NCI-H2081 treated with DMSO at 0.1 percent for 48 hours (cell line): ENCODE measurements around the gene RUNX2.
"Not testable (repeated sequence)": the region's sequence is repeated elsewhere in the genome, so short reads cannot be mapped to it uniquely, and the experiment has no call there.

Source experiments
- DNase-seq: peaks from one replicate; lab custom pipeline; 2025; lab: John Stamatoyannopoulos, UW

Gene RUNX2

DNA sequence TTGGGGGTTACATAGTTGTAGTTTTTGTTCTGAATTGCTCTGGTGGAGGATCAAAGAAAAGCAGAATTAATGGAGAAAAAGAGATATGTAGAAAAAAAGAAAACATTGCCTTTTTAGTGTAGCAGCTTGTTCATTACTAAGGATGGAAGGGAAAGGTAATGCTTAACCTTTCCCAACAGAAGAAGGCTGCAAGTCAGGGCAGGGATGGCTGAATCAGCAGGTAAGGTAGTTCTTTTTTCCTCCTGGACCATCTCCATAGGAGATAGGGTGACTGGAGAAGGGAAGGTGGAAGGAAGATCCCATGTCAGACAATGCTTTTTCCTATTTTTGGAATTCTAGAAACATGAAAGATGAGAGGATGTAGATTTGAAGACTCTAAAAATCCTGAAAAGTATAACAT lies 129.0 kb downstream of the RUNX2 start:
- no peak for DNase-seq

GRCh38 chr6:45458672-45459071 lies 130.5 kb downstream of the RUNX2 start:
- DNase-seq: no peak

GRCh38 chr6:45460166-45460565 lies 132.0 kb downstream of the RUNX2 start:
- DNase-seq: no peak

DNA sequence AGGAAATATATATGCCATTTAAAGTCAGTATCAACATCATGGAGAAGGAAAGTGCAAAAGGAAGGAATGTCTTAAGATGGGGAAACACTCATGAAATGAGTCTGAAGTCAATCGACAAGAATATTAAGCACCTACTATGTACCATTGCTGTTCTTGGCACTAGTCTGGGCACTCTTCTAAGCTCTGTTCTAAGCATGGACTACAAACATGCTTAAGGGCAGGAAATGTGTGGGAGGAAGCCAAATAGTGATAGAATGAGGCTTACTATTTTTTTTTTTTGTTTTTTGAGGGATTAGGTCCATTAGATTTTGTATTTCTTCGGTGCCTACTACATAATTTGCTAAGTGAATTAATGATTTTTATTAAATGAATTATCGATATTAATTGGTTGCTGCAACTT lies 133.4 kb downstream of the RUNX2 start:
- no peak for DNase-seq

- no peak for DNase-seq
Measured at GRCh38 chr6:45462190-45463134, 134.3 kb downstream of the RUNX2 start.

DNA sequence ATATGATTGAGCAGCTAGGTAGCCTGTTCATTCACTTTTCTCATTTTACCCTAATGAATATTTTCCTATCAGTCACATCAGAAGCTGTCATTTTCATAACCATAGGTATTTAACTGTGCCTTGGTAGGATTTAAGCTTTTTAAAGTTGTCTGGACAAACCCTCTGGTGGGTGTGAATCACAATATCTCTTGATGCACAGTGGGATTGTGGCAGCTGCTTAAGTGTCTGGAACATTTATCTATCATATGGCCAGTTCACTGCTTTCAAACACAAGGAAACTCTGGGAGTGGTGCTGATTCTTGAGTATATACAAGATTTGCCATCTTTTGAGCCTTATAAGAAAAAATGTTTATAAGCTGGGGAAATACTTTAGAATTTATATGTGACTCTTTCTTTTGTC lies 136.6 kb downstream of the RUNX2 start:
- DNase-seq: no peak

DNA sequence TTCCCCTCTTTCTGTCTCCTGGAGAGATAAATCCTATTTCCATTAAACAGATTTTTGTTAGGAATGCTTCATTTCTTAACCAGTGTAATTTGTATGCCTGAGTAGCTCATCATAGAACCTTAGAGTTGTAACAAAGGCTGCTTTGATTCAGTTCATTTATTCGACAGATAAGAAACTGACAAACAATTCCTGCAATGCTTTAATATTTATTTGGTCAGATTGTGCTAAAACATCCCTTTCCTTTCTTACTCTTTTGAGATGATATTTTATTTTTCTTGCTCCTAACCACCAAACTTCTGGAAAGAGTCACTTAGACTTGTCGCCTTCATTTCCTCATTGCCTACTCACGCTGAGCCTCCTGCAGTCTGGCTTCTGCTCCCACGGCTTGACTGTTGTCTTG lies 138.6 kb downstream of the RUNX2 start:
- no peak for DNase-seq

GRCh38 chr6:45467417-45467816 lies 139.3 kb downstream of the RUNX2 start:
- DNase-seq: not testable (repeated sequence)

- no peak for DNase-seq
Measured at GRCh38 chr6:45467853-45468252, 139.7 kb downstream of the RUNX2 start.

GRCh38 chr6:45469663-45470062 lies 141.5 kb downstream of the RUNX2 start:
- DNase-seq: no peak

GRCh38 chr6:45470131-45470738 lies 142.1 kb downstream of the RUNX2 start:
- DNase-seq: no peak

- no peak for DNase-seq
Measured at GRCh38 chr6:45472382-45472781, 144.3 kb downstream of the RUNX2 start.

GRCh38 chr6:45473121-45473993 lies 145.2 kb downstream of the RUNX2 start:
- no peak for DNase-seq

GRCh38 chr6:45474376-45474775 lies 146.2 kb downstream of the RUNX2 start:
- no peak for DNase-seq

DNA sequence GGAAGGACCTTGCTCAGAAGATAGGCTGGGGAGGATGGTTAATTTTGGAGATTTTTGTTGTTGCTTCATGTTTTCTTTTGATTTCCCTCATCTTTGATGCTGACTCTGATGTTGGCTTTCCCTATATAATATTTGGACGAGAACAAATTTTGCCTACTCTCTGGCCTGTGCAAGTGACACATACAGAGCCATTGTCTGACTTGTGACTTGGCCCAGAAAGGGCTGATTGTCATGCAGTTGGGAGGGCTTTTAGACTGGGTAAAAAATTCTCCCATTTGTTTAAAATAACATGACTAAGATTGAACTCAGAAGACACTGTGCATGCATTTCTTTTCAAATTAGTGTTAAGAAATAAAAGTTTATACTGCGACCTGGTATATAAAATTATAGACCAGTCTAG lies 148.2 kb downstream of the RUNX2 start:
- DNase-seq: no peak

- no peak for DNase-seq
Measured at GRCh38 chr6:45477278-45477677, 149.1 kb downstream of the RUNX2 start.

GRCh38 chr6:45477790-45478189 lies 149.7 kb downstream of the RUNX2 start:
- DNase-seq: no peak

DNA sequence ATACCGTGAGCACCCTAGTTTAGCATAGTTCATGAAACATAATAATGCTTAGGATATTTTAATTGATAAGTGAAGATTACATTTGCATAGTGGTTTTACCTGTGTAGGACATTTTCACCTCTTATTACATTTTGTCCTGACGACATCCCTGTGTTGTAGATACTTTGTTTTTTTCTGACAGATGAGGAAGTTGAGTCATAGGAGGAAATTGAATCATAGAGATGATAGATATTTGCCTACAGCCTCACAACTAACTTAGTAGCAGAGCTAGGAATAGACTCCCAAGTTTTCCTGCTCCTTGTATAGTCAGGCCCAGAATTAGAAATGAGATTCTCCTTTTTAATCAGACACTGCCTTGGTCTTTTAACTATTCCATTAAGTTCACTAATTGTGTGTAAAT lies 150.1 kb downstream of the RUNX2 start:
- no peak for DNase-seq

DNA sequence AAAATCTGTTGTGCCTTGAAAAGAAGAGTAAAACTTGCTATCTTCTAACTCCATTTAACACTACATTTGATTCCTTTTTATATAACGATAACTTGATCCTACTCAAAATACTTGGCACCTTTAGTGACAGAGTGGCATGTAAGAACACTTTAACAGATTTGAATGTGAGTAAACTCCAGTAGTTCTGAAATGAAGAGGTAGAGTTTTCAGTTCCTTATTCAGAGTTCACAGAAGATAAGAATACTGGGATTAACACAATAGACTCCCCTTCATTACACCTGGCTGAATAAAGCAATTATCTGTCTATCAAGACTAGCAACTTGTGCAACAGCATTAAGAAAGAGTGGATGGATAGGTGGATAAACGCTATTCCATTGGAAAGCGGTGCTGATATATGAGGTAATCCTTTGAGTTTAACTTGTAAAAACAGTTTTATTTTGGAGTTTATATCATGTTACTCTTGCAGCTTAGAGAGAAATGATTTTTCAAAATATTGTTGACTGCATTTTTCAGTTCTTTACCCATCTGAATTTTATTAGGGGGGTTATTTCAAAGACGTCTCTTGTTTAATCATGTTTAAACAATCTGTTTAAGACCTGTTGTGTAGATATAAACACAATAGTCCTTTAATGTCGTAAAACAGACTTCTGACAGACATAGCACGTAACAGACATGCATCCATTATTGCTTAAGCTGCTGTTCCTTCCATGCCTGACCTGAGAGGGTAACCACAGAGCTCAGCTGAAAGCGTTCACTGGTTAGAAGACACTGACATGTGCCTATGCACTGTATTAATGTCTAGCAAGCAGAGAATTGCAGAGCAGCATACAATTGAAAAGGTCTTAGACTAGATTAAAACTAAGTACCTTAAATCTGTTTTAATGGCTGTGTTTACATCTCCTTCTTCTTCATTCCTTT lies 152.0 kb downstream of the RUNX2 start:
- no peak for DNase-seq

DNA sequence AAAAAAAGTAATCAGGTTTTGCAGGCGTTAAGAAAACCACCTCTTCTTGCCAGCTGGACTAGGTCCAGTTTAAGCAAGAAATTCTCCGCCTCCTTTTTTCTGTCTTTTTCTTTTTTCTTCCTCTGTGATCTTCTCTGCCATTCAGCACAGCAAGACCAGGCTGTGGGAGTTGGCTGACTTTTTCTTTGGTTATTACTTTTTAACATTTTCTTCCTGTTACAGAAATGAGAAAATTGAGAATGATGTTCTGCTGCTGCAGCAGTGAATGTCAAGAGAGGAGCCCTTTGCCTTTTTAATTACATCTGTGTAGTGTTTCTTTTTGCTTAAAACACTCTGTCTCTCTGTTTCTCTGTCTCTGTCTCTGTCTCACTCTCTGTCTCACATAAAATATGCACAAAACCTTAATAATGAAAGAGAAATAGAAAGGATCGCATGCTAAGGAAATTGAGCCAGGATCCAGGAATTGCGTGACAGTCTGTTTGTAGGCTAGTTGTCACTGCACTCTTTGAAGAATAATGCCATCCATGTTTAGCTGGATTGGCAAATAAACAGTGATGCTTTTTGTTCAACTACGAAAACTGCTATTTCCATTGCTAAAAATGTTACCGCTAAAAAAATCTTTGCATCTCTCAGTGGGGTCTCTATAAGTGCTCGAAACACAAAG lies 152.8 kb downstream of the RUNX2 start:
- no peak for DNase-seq

GRCh38 chr6:45483021-45483420 lies 154.9 kb downstream of the RUNX2 start:
- no peak for DNase-seq
